Esophagus squamous epithelium (tissue), 5 donors: ENCODE results near the gene POP7. TPM values are rescaled to one million over a fixed set of nuclear protein-coding genes. Genes with fewer than 3 reads are reported as not detected.
"Not testable (repeated sequence)": the region's sequence is repeated elsewhere in the genome, so short reads cannot be mapped to it uniquely, and the experiment has no call there.

Experiments
- DNase-seq: peaks from one replicate; lab custom pipeline; 2025; lab: John Stamatoyannopoulos, UW
- H3K27ac ChIP-seq, 4 donors: fragments of 200-600 bp; sonication (generic); one replicate each; pipeline ENCODE4 v1.5.1; 2016 to 2019; ENCODE audit warnings: mild to moderate bottlenecking in 1 of 4
- H3K27me3 ChIP-seq, 4 donors: fragments of 200-600 bp; sonication (generic); 1 replicate in 3 of 4; 2 replicates in 1 of 4; pipeline versions ENCODE4 v1.5.1 to v1.6.0; 2017 to 2021; ENCODE audit warnings: antibody characterized with exemption in 1 of 4
- H3K36me3 ChIP-seq, 3 donors: fragments of 200-600 bp; sonication (generic); one replicate each; pipeline ENCODE4 v1.5.1; 2016 to 2019
- H3K4me1 ChIP-seq, 3 donors: fragments of 200-600 bp; sonication (generic); one replicate each; pipeline ENCODE4 v1.5.1; 2017 to 2019
- H3K4me3 ChIP-seq, 4 donors: fragments of 200-600 bp; sonication (generic); 1 replicate in 3 of 4; 2 replicates in 1 of 4; pipeline ENCODE4 v1.5.1; 2016 to 2019; ENCODE audit warnings: mild to moderate bottlenecking in 2 of 4, moderate library complexity in 1 of 4
- H3K9me3 ChIP-seq, 3 donors: fragments of 200-600 bp; sonication (generic); one replicate each; pipeline ENCODE4 v1.5.1; 2016 to 2019
- POLR2A ChIP-seq, 4 donors: fragments of 450-650 bp; IDR thresholded peaks; one replicate each; pipeline ENCODE4 v1.6.1; 2017; ENCODE audit warnings: antibody characterized with exemption in 4 of 4, mild to moderate bottlenecking in 4 of 4, moderate library complexity in 3 of 4
- WGBS, 2 donors: methylation state at CpG; one replicate each; pipeline ENCODE4 v1.1.5; 2018; 5-methylcytosine and 5-hydroxymethylcytosine counted together
- intact Hi-C: fragments of 100-400 bp; cut with DNase I; formaldehyde crosslinking; loops from one replicate; pipeline ENCODE4 v1.15.0; 2022
- total RNA-seq, 4 donors: library from RNA; depleted of rRNA; stranded (reverse); fragments of >200 nt; gene quantifications; one replicate each; pipeline ENCODE4 v1.1.0, GENCODE V29; 2016
- TF ChIP-seq, protein P1 (sequence below), 6 experiments: fragments of 450-650 bp in 4 of 6; fragments of 200-600 bp in 2 of 6; sonication (generic) in 2 of 6; IDR thresholded peaks; one replicate each; pipeline ENCODE4 v1.5.1; 2016 to 2019; ENCODE audit warnings: antibody characterized with exemption in 6 of 6, mild to moderate bottlenecking in 4 of 6, moderate library complexity in 4 of 6
- donor health status: DM: yes; HTN: yes; CAD: no.

POP7 gene
- total RNA-seq, 4 donors from 2014 or later = 28.0 to 36.7 (median 30.0) TPM

DNA sequence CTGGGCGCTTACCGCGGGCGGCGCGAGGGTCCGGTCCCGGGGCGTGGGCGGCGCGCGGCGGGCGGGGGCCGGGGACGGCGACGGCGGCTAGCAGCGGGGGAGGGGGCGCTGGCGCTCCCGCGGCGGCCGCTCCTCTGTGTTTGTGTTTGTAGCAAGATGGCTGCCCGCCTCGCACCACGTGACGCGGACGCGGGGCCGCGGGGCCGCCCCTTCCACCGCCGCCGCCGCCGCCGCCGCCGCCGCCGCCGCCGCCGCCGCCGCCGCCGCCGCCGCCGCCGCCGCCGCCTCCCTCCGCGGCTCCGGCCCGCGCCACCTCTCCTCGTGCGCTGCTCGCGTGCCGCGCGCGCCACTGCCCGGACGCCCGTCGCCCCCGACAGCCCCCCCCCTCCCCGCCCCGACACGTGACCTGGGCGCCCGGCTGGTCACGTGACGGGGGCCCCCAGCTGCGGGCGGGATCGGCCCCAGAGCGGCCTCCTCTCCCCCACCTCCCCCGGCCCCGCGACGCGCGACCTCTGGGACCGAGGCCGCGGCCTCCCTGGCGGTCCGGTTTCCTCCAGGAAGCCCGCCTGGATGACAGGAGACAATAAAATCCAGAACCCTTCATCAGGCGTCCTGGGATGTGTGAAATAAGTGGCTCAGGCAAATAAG is 11.7 kb upstream of the POP7 start, which contains the start of gene GIGYF1:
Gene GIGYF1, minus strand, starts transcription at position 153 of the 648 bp plus-strand sequence. CDS start 6,012 bp downstream, outside the sequence.
- Histone ChIP-seq H3K27me3 (no peaks in the 10 kb centered on the region), H3K27ac (peak within 1 kb of the TSS; percentile 72 to 90 (median 88)), H3K36me3 (peaks cover 0 to 10% (median 0%) of the 10 kb centered on the region in 3 donors), H3K4me3 (peak within 1 kb of the TSS; percentile 71 to 99 (median 89)), H3K4me1 (peaks cover 21 to 53% (median 38%) of the 10 kb centered on the region in 3 donors), H3K9me3 (no peaks in the 10 kb centered on the region)
- TF ChIP-seq, protein P1, sequence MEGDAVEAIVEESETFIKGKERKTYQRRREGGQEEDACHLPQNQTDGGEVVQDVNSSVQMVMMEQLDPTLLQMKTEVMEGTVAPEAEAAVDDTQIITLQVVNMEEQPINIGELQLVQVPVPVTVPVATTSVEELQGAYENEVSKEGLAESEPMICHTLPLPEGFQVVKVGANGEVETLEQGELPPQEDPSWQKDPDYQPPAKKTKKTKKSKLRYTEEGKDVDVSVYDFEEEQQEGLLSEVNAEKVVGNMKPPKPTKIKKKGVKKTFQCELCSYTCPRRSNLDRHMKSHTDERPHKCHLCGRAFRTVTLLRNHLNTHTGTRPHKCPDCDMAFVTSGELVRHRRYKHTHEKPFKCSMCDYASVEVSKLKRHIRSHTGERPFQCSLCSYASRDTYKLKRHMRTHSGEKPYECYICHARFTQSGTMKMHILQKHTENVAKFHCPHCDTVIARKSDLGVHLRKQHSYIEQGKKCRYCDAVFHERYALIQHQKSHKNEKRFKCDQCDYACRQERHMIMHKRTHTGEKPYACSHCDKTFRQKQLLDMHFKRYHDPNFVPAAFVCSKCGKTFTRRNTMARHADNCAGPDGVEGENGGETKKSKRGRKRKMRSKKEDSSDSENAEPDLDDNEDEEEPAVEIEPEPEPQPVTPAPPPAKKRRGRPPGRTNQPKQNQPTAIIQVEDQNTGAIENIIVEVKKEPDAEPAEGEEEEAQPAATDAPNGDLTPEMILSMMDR (IDR thresholded peaks at IDR 0.05) = no peak
- no peak for TF ChIP-seq POLR2A (IDR thresholded peaks at IDR 0.05)
- intact Hi-C loops = loop anchor here (5.0 to 10.0 kb wide), 2 partner anchors 132 to 219 kb away; partner anchors contain the start of gene TSC22D4
- DNase-seq = no peak
- 0% methylated on average over 2 of the region's 102 CpGs; no CpG with 5 or more reads in 1 of the 2 donors for WGBS, 2 donors

DNA sequence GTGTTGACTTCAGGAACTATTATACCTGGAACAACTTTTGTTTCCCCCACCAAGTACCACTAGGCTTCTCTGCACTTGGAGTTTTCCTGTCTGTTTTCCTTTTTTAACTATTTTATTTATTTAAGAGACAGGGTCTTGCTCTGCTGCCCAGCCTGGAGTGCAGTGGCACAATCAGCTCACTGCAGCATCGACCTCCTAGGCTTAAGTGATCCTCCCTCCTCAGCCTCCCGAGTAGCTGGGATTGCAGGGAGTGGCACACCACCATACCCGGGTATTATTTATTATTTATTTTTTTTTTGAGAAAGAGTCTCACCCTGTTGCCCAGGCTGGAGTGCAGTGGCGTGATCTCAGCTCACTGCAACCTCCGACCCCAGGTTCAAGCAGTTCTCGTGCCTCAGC is 9.8 kb upstream of the POP7 start:
- intact Hi-C loops = loop anchor here (5.0 to 10.0 kb wide), 2 partner anchors 161 to 221 kb away; partner anchors contain the start of gene TSC22D4
- Histone ChIP-seq H3K27ac (no peak overlapping the region), H3K36me3 (no peaks in the 10 kb centered on the region), H3K4me1 (peaks cover 18 to 34% (median 29%) of the 10 kb centered on the region in 3 donors), H3K9me3 (no peaks in the 10 kb centered on the region), H3K27me3 (peaks cover 0 to 7% (median 0%) of the 10 kb centered on the region in 4 donors), H3K4me3 (no peak overlapping the region)
- TF ChIP-seq, protein P1 (IDR thresholded peaks at IDR 0.05) = no peak
- no peak for TF ChIP-seq POLR2A (IDR thresholded peaks at IDR 0.05)
- WGBS, 2 donors = 68 to 80% methylated on average over 6 of the region's 6 CpGs
- DNase-seq = no peak

DNA sequence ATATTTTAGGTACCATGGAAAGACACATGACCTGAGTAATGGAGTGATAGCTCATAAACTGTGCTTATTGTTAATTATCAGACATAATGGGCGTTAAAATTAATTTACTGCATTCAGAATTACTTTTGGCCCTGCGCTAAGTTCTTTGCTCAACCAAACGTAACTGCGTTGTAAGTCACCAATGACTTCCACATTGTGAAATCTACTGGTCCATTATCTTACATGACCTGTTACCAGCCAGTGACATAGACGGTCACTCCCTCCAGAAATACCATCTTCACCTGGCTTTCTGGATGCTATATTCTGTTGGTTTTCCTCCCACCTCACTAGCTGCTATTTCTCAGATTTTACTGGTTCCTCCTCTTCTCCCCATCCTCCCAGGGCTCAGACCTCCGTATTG is 6.9 kb upstream of the POP7 start:
- no peak for TF ChIP-seq POLR2A (IDR thresholded peaks at IDR 0.05)
- TF ChIP-seq, protein P1 (IDR thresholded peaks at IDR 0.05) = no peak
- intact Hi-C loops = loop anchor here (5.0 to 10.0 kb wide), 2 partner anchors 158 to 224 kb away; partner anchors contain the start of gene TSC22D4
- H3K36me3 ChIP-seq = no peaks in the 10 kb centered on the region

DNA sequence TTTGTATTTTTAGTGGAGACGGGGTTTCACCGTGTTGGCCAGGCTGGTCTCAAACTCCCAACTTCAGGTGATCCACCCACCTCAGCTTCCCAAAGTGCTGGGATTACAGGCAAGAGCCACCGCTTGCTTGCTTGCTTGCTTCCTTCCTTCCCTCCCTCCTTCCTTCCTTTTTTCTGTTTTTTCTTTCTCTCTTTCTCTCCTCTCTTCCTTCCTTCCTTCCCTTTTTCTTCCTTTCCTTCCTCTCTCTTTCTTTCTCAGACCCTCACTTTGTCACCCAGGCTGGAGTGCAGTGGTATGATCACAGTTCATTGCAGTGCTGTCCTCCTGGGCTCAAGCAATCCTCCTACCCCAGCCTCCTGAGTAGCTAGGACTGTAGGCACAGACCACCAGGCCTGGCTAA is 4.8 kb upstream of the POP7 start:
- H3K27ac ChIP-seq, DNase-seq, intact Hi-C loops, H3K9me3 ChIP-seq, H3K27me3 ChIP-seq, H3K4me3 ChIP-seq, H3K36me3 ChIP-seq, H3K4me1 ChIP-seq: not testable (repeated sequence)
- 43 to 75% methylated on average over 3 of the region's 3 CpGs for WGBS, 2 donors

More for the DNA sequence above, 6.9 kb upstream of the POP7 start:
- H3K27ac ChIP-seq = no peak overlapping the region
- DNase-seq = no peak
- peaks cover 0 to 10% (median 7%) of the 10 kb centered on the region in 3 donors for H3K4me1 ChIP-seq
- H3K9me3 ChIP-seq = no peaks in the 10 kb centered on the region
- WGBS, 2 donors = 72 to 74% methylated on average over 5 of the region's 6 CpGs
- peaks cover 0 to 7% (median 0%) of the 10 kb centered on the region in 4 donors for H3K27me3 ChIP-seq
- H3K4me3 ChIP-seq = no peak overlapping the region

DNA sequence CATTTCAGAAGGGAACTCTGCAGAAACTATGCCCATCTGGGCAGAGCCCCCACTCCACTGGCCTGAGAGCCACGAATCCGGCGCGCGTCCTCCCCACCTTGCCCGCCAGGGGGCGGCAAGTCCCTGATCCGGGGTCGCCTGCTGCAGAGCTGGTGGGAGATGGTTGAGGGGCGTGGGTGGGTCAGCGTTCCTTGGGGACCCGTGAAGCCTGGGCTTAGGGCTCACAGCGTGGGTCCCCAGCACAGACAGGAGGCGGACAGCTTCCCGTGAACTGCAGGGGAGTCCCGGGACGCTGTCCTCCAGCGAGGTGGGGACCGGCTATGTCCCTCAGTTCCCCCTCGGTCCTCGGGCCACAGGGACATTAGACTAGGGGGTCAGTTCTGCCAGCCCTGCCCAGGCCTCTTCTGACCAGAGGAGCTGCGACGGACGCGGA is 585 bp upstream of the POP7 start:
- no peaks in the 10 kb centered on the region for H3K9me3 ChIP-seq
- H3K4me1 ChIP-seq = peaks cover 13 to 28% (median 13%) of the 10 kb centered on the region in 3 donors
- no peak for TF ChIP-seq POLR2A (IDR thresholded peaks at IDR 0.05)
- TF ChIP-seq, protein P1 (IDR thresholded peaks at IDR 0.05) = peak; percentile 82 to 97 (median 88)
- peak overlapping the region; percentile 80 to 96 (median 82) for H3K4me3 ChIP-seq
- no peaks in the 10 kb centered on the region for H3K27me3 ChIP-seq
- WGBS, 2 donors = 0% methylated on average over 1 to 3 of the region's 25 CpGs
- peak overlapping the region; percentile 92 to 98 (median 92) for H3K27ac ChIP-seq
- DNase-seq = no peak
- H3K36me3 ChIP-seq = peaks cover 0 to 25% (median 0%) of the 10 kb centered on the region in 3 donors
- intact Hi-C loops = no loop called here
